IPS DF 6.9 (cell line): ENCODE measurements around the gene PDXK.

Experiments
- DNase-seq: peaks from one replicate; pipeline ENCODE4 v3.0.0-alpha.2; 2013; ENCODE audit warnings: low read depth, low spot score
- H3K27ac ChIP-seq: one replicate; pipeline ENCODE4 v1.5.1; 2013; ENCODE audit warnings: low read length, control low read depth
- H3K27me3 ChIP-seq: 2 replicates; pipeline ENCODE4 v1.6.1; 2013; ENCODE audit warnings: mild to moderate bottlenecking, low read length; ENCODE audit not compliant: control insufficient read depth, insufficient read depth
- H3K36me3 ChIP-seq: 2 replicates; pipeline ENCODE4 v1.6.1; 2013; ENCODE audit warnings: low read length; ENCODE audit not compliant: control insufficient read depth, insufficient read depth
- H3K4me1 ChIP-seq: 2 replicates; pipeline ENCODE4 v1.6.1; 2013; ENCODE audit warnings: low read length; ENCODE audit not compliant: control insufficient read depth, insufficient read depth
- H3K4me3 ChIP-seq: 2 replicates; pipeline ENCODE4 v1.5.1; 2013; ENCODE audit warnings: mild to moderate bottlenecking, low read length
- H3K9me3 ChIP-seq: 2 replicates; pipeline ENCODE4 v1.6.1; 2013; ENCODE audit warnings: low read length, inconsistent platforms; ENCODE audit not compliant: control insufficient read depth, insufficient read depth
- WGBS: extraction: QIAGEN DNeasy Blood & Tissue Kit; methylation state at CpG from one replicate; pipeline ENCODE4 v1.1.7; 2013; ENCODE audit warnings: mixed read lengths, missing lambda C conversion rate; ENCODE audit not compliant: insufficient read length, insufficient coverage; 5-methylcytosine and 5-hydroxymethylcytosine counted together

The PDXK gene

GRCh38 chr21:43687566-43688399, 31.1 kb upstream of the PDXK start:
- H3K9me3 ChIP-seq, result no peaks in the 10 kb centered on the region
- no peak overlapping the region for H3K27ac ChIP-seq
- no peak overlapping the region for H3K4me3 ChIP-seq
- H3K4me1 ChIP-seq, result no peaks in the 10 kb centered on the region
- WGBS, result no CpG with 5 or more reads among the region's 27 CpGs
- H3K27me3 ChIP-seq, result no peaks in the 10 kb centered on the region
- no peak for DNase-seq
- H3K36me3 ChIP-seq, result peaks cover 66% of the 10 kb centered on the region

GRCh38 chr21:43688906-43689305, 30.0 kb upstream of the PDXK start:
- Histone ChIP-seq H3K9me3 (no peaks in the 10 kb centered on the region), H3K4me3 (no peak overlapping the region), H3K4me1 (no peaks in the 10 kb centered on the region), H3K27ac (no peak overlapping the region), H3K36me3 (peaks cover 75% of the 10 kb centered on the region), H3K27me3 (no peaks in the 10 kb centered on the region)
- no CpG with 5 or more reads among the region's 12 CpGs for WGBS
- DNase-seq, result no peak

GRCh38 chr21:43689556-43690337, 29.2 kb upstream of the PDXK start:
- Histone ChIP-seq H3K27ac (no peak overlapping the region), H3K36me3 (peaks cover 73% of the 10 kb centered on the region), H3K4me3 (no peak overlapping the region), H3K27me3 (no peaks in the 10 kb centered on the region), H3K9me3 (no peaks in the 10 kb centered on the region), H3K4me1 (no peaks in the 10 kb centered on the region)
- no peak for DNase-seq
- WGBS, result no CpG with 5 or more reads among the region's 32 CpGs

DNA sequence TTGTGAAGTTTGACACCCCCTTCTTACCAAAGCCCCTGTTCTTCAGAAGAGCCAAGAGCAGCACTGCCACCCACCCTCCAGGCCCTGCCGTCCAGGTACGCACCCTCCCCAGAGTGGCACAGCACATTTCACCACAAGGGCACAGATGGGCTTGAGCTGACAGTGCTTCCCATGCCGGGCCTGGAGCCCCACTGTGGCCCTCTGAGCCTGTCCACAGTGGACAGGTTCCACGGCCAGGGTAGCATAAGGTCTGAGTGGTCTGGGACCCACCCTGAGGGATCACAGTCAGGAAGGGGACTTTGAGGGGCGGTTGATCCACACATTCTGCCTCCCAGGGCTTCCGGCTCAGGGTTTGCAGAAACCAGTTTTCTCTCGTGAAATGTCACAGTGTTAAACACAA, 28.6 kb upstream of the PDXK start:
- DNase-seq, result no peak
- Histone ChIP-seq H3K4me1 (no peaks in the 10 kb centered on the region), H3K4me3 (no peak overlapping the region), H3K9me3 (no peaks in the 10 kb centered on the region), H3K36me3 (peaks cover 68% of the 10 kb centered on the region), H3K27me3 (no peaks in the 10 kb centered on the region), H3K27ac (no peak overlapping the region)
- WGBS, result no CpG with 5 or more reads among the region's 7 CpGs

DNA sequence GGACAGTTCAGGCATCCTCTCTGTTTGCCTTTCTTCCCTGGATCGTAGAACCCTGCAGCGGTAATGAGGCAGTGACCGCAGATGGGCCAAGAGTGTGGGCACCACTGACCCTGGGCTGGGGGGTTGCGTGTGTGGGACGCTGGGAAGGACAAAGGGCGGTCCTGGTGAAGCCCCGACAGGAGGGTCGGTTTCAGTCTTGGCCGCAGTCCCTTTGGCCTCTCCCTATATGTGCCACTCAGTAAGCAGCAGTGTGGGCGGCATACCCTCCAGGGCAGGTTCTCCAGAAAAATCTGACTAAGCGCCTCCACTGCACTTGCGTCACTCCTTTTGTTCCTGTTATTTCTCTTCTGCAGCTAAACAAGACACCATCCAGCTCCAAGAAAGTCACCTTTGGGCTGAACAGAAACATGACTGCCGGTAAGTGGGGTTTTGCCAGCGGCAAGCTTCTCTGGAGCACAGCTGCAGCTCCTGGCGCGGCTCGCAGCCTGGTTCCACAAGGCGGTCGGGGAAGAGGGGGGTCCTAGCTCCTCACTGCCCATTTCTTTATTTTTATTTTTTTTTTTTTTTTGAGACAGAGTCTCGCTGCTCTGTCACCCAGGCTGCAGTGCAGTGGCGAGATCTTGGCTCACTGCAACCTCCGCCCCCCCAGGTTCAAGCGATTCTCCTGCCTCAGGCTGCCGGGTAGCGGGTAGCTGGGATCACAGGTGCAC, 27.7 kb upstream of the PDXK start:
- Histone ChIP-seq H3K9me3 (no peaks in the 10 kb centered on the region), H3K36me3 (peaks cover 63% of the 10 kb centered on the region), H3K4me1 (no peaks in the 10 kb centered on the region), H3K27me3 (no peaks in the 10 kb centered on the region), H3K27ac (no peak overlapping the region), H3K4me3 (no peak overlapping the region)
- DNase-seq, result no peak
- no CpG with 5 or more reads among the region's 25 CpGs for WGBS

- no peak overlapping the region for H3K27ac ChIP-seq
- H3K9me3 ChIP-seq, result no peaks in the 10 kb centered on the region
- H3K4me1 ChIP-seq, result no peaks in the 10 kb centered on the region
- H3K27me3 ChIP-seq, result no peaks in the 10 kb centered on the region
- peaks cover 57% of the 10 kb centered on the region for H3K36me3 ChIP-seq
- WGBS, result no CpG with 5 or more reads among the region's 10 CpGs
- DNase-seq, result no peak
- H3K4me3 ChIP-seq, result no peak overlapping the region
Measured at GRCh38 chr21:43691801-43692200, 27.1 kb upstream of the PDXK start.

DNA sequence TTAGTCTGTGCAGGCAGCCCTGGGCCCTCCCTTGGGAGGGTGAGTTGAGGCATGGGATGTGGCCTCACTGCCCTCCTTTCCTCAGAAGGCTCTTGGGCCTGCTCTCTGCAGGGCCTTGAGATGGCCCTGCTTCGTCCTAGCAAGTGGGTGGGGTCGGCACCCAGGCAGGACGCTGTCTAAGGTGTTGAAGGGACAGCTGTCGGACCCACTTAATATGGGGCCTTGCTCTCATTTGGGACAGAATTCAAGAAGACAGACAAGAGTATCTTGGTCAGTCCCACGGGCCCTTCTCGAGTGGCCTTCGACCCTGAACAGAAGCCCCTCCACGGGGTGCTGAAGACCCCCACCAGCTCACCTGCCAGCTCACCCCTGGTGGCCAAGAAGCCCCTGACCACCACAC, 26.0 kb upstream of the PDXK start:
- Histone ChIP-seq H3K9me3 (no peaks in the 10 kb centered on the region), H3K27ac (no peak overlapping the region), H3K36me3 (peaks cover 46% of the 10 kb centered on the region), H3K4me3 (no peak overlapping the region), H3K27me3 (no peaks in the 10 kb centered on the region), H3K4me1 (no peaks in the 10 kb centered on the region)
- no peak for DNase-seq
- WGBS, result no CpG with 5 or more reads among the region's 8 CpGs

- no peaks in the 10 kb centered on the region for H3K27me3 ChIP-seq
- no CpG with 5 or more reads among the region's 23 CpGs for WGBS
- DNase-seq, result no peak
- no peaks in the 10 kb centered on the region for H3K9me3 ChIP-seq
- H3K4me1 ChIP-seq, result no peaks in the 10 kb centered on the region
- H3K4me3 ChIP-seq, result no peak overlapping the region
- peaks cover 37% of the 10 kb centered on the region for H3K36me3 ChIP-seq
- no peak overlapping the region for H3K27ac ChIP-seq
Measured at GRCh38 chr21:43693981-43694380, 24.9 kb upstream of the PDXK start.

GRCh38 chr21:43694437-43695079, 24.4 kb upstream of the PDXK start:
- H3K27ac ChIP-seq, result no peak overlapping the region
- no peaks in the 10 kb centered on the region for H3K4me1 ChIP-seq
- no peak for DNase-seq
- no peaks in the 10 kb centered on the region for H3K9me3 ChIP-seq
- whole genome bisulfite sequencing, result no CpG with 5 or more reads among the region's 27 CpGs
- H3K4me3 ChIP-seq, result no peak overlapping the region
- peaks cover 31% of the 10 kb centered on the region for H3K36me3 ChIP-seq
- no peaks in the 10 kb centered on the region for H3K27me3 ChIP-seq

GRCh38 chr21:43696214-43696613, 22.7 kb upstream of the PDXK start:
- Histone ChIP-seq H3K36me3 (peaks cover 17% of the 10 kb centered on the region; the same call in 1 of the 2 replicates), H3K9me3 (no peaks in the 10 kb centered on the region), H3K27me3 (no peaks in the 10 kb centered on the region), H3K4me1 (no peaks in the 10 kb centered on the region), H3K4me3 (no peak overlapping the region), H3K27ac (no peak overlapping the region)
- DNase-seq, result no peak
- no CpG with 5 or more reads among the region's 17 CpGs for WGBS
